H9 (cell line): ENCODE data around the gene TMPRSS7. TPM values are rescaled to one million over a fixed set of nuclear protein-coding genes. Genes with fewer than 3 reads are reported as not detected.
A peak's percentile ranks its signal among the peaks of the same experiment; 100 is the strongest.

Experiments
- DNase-seq: peaks from one replicate; pipeline ENCODE4 v3.0.0-alpha.2; 2017
- H2AFZ ChIP-seq: one replicate; pipeline ENCODE4 v1.6.1; 2013; ENCODE audit warnings: mild to moderate bottlenecking, low read length, control low read depth, moderate library complexity
- H2AK5ac ChIP-seq: 2 replicates; pipeline ENCODE4 v1.6.1; 2013; ENCODE audit warnings: low read length, control low read depth, mixed read lengths; ENCODE audit not compliant: insufficient read length
- H2BK120ac ChIP-seq: one replicate; pipeline ENCODE4 v1.6.1; 2013; ENCODE audit warnings: low read depth, mild to moderate bottlenecking, low read length, control low read depth, inconsistent platforms; ENCODE audit not compliant: poor library complexity, severe bottlenecking
- H2BK12ac ChIP-seq: 2 replicates; pipeline ENCODE4 v1.6.1; 2013; ENCODE audit warnings: low read length, control low read depth, mixed read lengths, low read depth; ENCODE audit not compliant: insufficient read length
- H2BK15ac ChIP-seq: 2 replicates; pipeline ENCODE4 v1.6.1; 2013; ENCODE audit warnings: low read depth, low read length, control low read depth
- H2BK20ac ChIP-seq: one replicate; pipeline ENCODE4 v1.6.1; 2013; ENCODE audit warnings: low read depth, mild to moderate bottlenecking, low read length, control low read depth, inconsistent platforms; ENCODE audit not compliant: poor library complexity, severe bottlenecking
- H2BK5ac ChIP-seq: 2 replicates; pipeline ENCODE4 v1.6.1; 2013; ENCODE audit warnings: low read length, control low read depth, mixed read lengths; ENCODE audit not compliant: insufficient read length
- H3K14ac ChIP-seq: 2 replicates; pipeline ENCODE4 v1.6.1; 2013; ENCODE audit warnings: low read length, control low read depth; ENCODE audit not compliant: insufficient read depth
- H3K18ac ChIP-seq: 2 replicates; pipeline ENCODE4 v1.6.1; 2013; ENCODE audit warnings: low read depth, mild to moderate bottlenecking, mixed read lengths, low read length, control low read depth; ENCODE audit not compliant: insufficient read length
- H3K23ac ChIP-seq: 2 replicates; pipeline ENCODE4 v1.6.1; 2013; ENCODE audit warnings: low read length, control low read depth, mixed read lengths, low read depth; ENCODE audit not compliant: insufficient read length
- H3K23me2 ChIP-seq: 2 replicates; pipeline ENCODE4 v1.6.1; 2013; ENCODE audit warnings: low read depth, mild to moderate bottlenecking, mixed read lengths, low read length, control low read depth; ENCODE audit not compliant: insufficient read length, poor library complexity, severe bottlenecking
- H3K27ac ChIP-seq: 2 replicates; pipeline ENCODE4 v1.5.1; 2013; ENCODE audit warnings: low read length, control low read depth, mixed read lengths, low read depth; ENCODE audit not compliant: insufficient read length
- H3K27me3 ChIP-seq: 2 replicates; pipeline ENCODE4 v1.6.1; 2013; ENCODE audit warnings: low read length, control low read depth, inconsistent platforms; ENCODE audit not compliant: insufficient read depth
- H3K4ac ChIP-seq: 2 replicates; pipeline ENCODE4 v1.6.1; 2013; ENCODE audit warnings: low read depth, mild to moderate bottlenecking, control low read depth, inconsistent platforms, low read length, moderate library complexity
- H3K4me1 ChIP-seq: 2 replicates; pipeline ENCODE4 v1.6.1; 2013; ENCODE audit warnings: low read length, control low read depth, inconsistent platforms; ENCODE audit not compliant: insufficient read depth
- H3K4me2 ChIP-seq: 2 replicates; pipeline ENCODE4 v1.6.1; 2013; ENCODE audit warnings: low read length, control low read depth, mixed read lengths; ENCODE audit not compliant: insufficient read length, insufficient read depth
- H3K56ac ChIP-seq: 2 replicates; pipeline ENCODE4 v1.6.1; 2013; ENCODE audit warnings: low read depth, mild to moderate bottlenecking, mixed read lengths, low read length, control low read depth; ENCODE audit not compliant: insufficient read length
- H3K79me1 ChIP-seq: 2 replicates; pipeline ENCODE4 v1.6.1; 2013; ENCODE audit warnings: low read depth, mild to moderate bottlenecking, moderate library complexity, low read length, control low read depth, inconsistent platforms; ENCODE audit not compliant: insufficient read depth, poor library complexity, severe bottlenecking
- H3K79me2 ChIP-seq: 2 replicates; pipeline ENCODE4 v1.6.1; 2013; ENCODE audit warnings: low read length, control low read depth, inconsistent platforms; ENCODE audit not compliant: insufficient read depth
- H3K9ac ChIP-seq: 2 replicates; pipeline ENCODE4 v1.6.1; 2013; ENCODE audit warnings: low read length, control low read depth, mixed read lengths; ENCODE audit not compliant: insufficient read length; ENCODE audit errors: extremely low read depth
- H3K9me3 ChIP-seq: one replicate; pipeline ENCODE4 v1.6.1; 2013; ENCODE audit warnings: low read depth, low read length, inconsistent platforms; ENCODE audit not compliant: control insufficient read depth
- H3T11ph ChIP-seq: one replicate; pipeline ENCODE4 v1.6.1; 2013; ENCODE audit warnings: mild to moderate bottlenecking, low read length, control low read depth, inconsistent platforms
- H4K20me1 ChIP-seq: one replicate; pipeline ENCODE4 v1.6.1; 2013; ENCODE audit not compliant: control insufficient read depth, insufficient read length, insufficient read depth
- H4K5ac ChIP-seq: 2 replicates; pipeline ENCODE4 v1.6.1; 2013; ENCODE audit warnings: low read depth, mild to moderate bottlenecking, mixed read lengths, low read length, control low read depth; ENCODE audit not compliant: insufficient read length
- H4K8ac ChIP-seq: replicated peaks from 2 replicates; pipeline ENCODE4 v1.6.1; 2013; ENCODE audit warnings: low read length, control low read depth, mixed read lengths, low read depth; ENCODE audit not compliant: insufficient read length
- H4K91ac ChIP-seq: 2 replicates; pipeline ENCODE4 v1.6.1; 2013; ENCODE audit warnings: low read depth, mild to moderate bottlenecking, moderate library complexity, mixed read lengths, low read length, control low read depth; ENCODE audit not compliant: insufficient read length
- H3K27ac Mint-ChIP-seq, 3 experiments: 2 replicates in 2 of 3; 3 replicates in 1 of 3; pipeline ENCODE4 v1.8.0; 2020 to 2021; ENCODE audit warnings: mixed read lengths in 3 of 3, mild to moderate bottlenecking in 1 of 3, moderate library complexity in 1 of 3
- H3K27me3 Mint-ChIP-seq: 2 replicates; pipeline ENCODE4 v1.8.0; 2021; ENCODE audit warnings: low read depth, mild to moderate bottlenecking, moderate library complexity, mixed read lengths
- H3K36me3 Mint-ChIP-seq, 3 experiments: 2 replicates in 2 of 3; 3 replicates in 1 of 3; pipeline ENCODE4 v1.8.0; 2020 to 2021; ENCODE audit warnings: low read depth in 3 of 3, mixed read lengths in 3 of 3; ENCODE audit not compliant: insufficient read depth in 1 of 3
- H3K4me1 Mint-ChIP-seq, 2 experiments: 2 replicates each; pipeline ENCODE4 v1.8.0; 2020; ENCODE audit warnings: mixed read lengths in 2 of 2
- H3K4me3 Mint-ChIP-seq, 2 experiments: 2 replicates in 1 of 2; 3 replicates in 1 of 2; pipeline ENCODE4 v1.8.0; 2020 to 2021; ENCODE audit warnings: mild to moderate bottlenecking in 2 of 2, mixed read lengths in 2 of 2, moderate library complexity in 1 of 2
- H3K9me3 Mint-ChIP-seq, 2 experiments: 2 replicates in 1 of 2; 3 replicates in 1 of 2; pipeline ENCODE4 v1.8.0; 2020; ENCODE audit warnings: mild to moderate bottlenecking in 2 of 2, mixed read lengths in 2 of 2, moderate library complexity in 1 of 2
- WGBS: extraction: QIAGEN DNeasy Blood & Tissue Kit; methylation state at CpG from one replicate; pipeline ENCODE4 v1.1.7; 2013; ENCODE audit warnings: missing lambda C conversion rate, low lambda C conversion rate, mixed read lengths; ENCODE audit not compliant: insufficient read length; ENCODE audit errors: extremely low coverage; 5-methylcytosine and 5-hydroxymethylcytosine counted together
- total RNA-seq: library from RNA; stranded (reverse); gene quantifications from 2 replicates; pipeline ENCODE4 v1.2.1, GENCODE V29; 2021
- TF ChIP-seq, protein P1 (sequence below): fragments of 200-600 bp; sonication (generic); conservative IDR thresholded peaks from 3 replicates; pipeline ENCODE4 v1.8.0; 2021; ENCODE audit warnings: antibody characterized with exemption, mild to moderate bottlenecking

The TMPRSS7 gene
- total RNA-seq, 1 experiment from 2014 or later, result not detected

DNA sequence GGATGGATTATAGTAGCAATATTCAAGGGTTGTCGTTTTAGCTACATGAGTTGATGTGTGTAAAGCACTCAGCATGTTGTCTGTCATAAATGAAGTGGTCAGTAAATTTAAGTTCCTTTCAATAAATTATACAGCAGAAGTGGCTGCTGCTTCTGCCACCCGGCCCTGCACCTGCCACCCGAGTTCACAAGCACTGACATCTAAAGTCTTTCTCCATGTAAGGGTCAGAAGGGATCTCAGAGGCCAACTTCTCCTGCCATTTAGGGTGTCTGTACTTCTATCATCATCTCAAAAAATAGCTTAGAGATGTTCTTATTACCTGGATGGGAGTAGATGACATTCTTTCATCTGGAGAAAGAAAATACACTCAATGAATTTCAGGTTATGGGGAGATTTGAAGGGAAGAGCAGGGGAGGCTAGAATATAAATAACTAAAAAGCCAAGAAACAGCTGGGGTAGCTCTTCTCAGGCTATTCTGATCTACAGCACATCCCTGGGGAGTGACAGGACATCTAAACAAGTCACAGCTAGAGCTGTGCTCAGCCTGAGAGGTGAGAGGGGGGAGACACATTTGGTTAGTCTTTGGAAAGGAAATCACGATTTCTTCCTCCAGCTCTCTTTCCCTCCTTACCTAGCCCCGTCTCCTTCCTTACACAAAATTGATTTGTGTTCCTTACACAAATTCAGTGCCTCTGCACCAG is 90.5 kb downstream of the TMPRSS7 start:
- Histone ChIP-seq H3K27ac (no peak overlapping the region), H3K18ac (no peak overlapping the region), H3K79me1 (no peaks in the 10 kb centered on the region), H3K9ac (no peak overlapping the region), H2BK120ac (no peak overlapping the region), H3K4me1 (peaks cover 16% of the 10 kb centered on the region; the same call in 1 of the 2 replicates), H3K4ac (no peak overlapping the region), H4K20me1 (no peaks in the 10 kb centered on the region), H2AFZ (no peak overlapping the region), H4K91ac (no peak overlapping the region), H2BK5ac (no peak overlapping the region), H2BK20ac (no peak overlapping the region), H2AK5ac (no peak overlapping the region), H2BK15ac (no peak overlapping the region), H3K23ac (no peak overlapping the region), H3K14ac (no peak overlapping the region), H3K4me2 (no peak overlapping the region), H3K9me3 (no peaks in the 10 kb centered on the region), H2BK12ac (no peak overlapping the region), H3K79me2 (no peaks in the 10 kb centered on the region), H4K5ac (no peak overlapping the region), H3K27me3 (no peaks in the 10 kb centered on the region), H3K56ac (no peak overlapping the region), H3T11ph (no peak overlapping the region), H4K8ac (no peak overlapping the region), H3K23me2 (no peaks in the 10 kb centered on the region)
- TF ChIP-seq, protein P1, sequence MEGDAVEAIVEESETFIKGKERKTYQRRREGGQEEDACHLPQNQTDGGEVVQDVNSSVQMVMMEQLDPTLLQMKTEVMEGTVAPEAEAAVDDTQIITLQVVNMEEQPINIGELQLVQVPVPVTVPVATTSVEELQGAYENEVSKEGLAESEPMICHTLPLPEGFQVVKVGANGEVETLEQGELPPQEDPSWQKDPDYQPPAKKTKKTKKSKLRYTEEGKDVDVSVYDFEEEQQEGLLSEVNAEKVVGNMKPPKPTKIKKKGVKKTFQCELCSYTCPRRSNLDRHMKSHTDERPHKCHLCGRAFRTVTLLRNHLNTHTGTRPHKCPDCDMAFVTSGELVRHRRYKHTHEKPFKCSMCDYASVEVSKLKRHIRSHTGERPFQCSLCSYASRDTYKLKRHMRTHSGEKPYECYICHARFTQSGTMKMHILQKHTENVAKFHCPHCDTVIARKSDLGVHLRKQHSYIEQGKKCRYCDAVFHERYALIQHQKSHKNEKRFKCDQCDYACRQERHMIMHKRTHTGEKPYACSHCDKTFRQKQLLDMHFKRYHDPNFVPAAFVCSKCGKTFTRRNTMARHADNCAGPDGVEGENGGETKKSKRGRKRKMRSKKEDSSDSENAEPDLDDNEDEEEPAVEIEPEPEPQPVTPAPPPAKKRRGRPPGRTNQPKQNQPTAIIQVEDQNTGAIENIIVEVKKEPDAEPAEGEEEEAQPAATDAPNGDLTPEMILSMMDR, result no peak
- H3K9me3 Mint-ChIP-seq, result no peaks in the 10 kb centered on the region; a peak in 1 of 5 replicates
- whole genome bisulfite sequencing, result no CpG with 5 or more reads among the region's 5 CpGs
- H3K27me3 Mint-ChIP-seq, result no peaks in the 10 kb centered on the region
- H3K4me3 Mint-ChIP-seq, result no peak overlapping the region
- H3K27ac Mint-ChIP-seq, result peak overlapping the region in 2 of 3 experiments; percentile 88 to 93; a peak in 4 of 7 replicates
- no peak for DNase-seq
- H3K36me3 Mint-ChIP-seq, result peaks cover 0 to 5% (median 0%) of the 10 kb centered on the region in 3 experiments; a peak in 2 of 7 replicates
- peaks cover 45 to 52% of the 10 kb centered on the region in 2 experiments for H3K4me1 Mint-ChIP-seq
